ENCODE data around the gene COL16A1. TPM values are rescaled to one million over a fixed set of nuclear protein-coding genes. Genes with fewer than 3 reads are reported as not detected.

Gene COL16A1
- total and polyA plus RNA-seq, 2 of the 13 experiments (the other 11 are each of a cell fraction or from before 2014, with no cell fraction given), result 4.3 to 12.2 TPM

DNA sequence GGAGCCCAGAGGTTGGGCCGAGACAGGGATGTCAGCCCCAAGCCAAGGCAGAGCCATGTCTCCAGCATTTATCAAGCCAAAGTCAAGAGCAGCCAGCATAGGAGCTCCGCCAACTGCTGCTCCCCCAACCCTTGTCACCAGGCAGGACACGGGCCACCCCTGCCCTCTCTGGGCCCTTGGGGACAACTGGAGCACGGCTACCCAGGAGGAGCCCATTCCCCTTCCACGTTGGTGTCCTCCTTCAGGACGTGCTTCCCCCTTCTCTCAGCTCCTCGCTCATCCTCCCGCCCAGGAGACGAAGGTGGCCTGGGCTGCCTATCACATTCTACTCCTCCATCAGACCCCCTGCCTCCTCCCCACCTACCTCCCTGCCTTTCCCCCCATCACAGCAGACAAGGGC is 39.3 kb downstream of the COL16A1 start (continued):
- TF ChIP-seq, protein P1, sequence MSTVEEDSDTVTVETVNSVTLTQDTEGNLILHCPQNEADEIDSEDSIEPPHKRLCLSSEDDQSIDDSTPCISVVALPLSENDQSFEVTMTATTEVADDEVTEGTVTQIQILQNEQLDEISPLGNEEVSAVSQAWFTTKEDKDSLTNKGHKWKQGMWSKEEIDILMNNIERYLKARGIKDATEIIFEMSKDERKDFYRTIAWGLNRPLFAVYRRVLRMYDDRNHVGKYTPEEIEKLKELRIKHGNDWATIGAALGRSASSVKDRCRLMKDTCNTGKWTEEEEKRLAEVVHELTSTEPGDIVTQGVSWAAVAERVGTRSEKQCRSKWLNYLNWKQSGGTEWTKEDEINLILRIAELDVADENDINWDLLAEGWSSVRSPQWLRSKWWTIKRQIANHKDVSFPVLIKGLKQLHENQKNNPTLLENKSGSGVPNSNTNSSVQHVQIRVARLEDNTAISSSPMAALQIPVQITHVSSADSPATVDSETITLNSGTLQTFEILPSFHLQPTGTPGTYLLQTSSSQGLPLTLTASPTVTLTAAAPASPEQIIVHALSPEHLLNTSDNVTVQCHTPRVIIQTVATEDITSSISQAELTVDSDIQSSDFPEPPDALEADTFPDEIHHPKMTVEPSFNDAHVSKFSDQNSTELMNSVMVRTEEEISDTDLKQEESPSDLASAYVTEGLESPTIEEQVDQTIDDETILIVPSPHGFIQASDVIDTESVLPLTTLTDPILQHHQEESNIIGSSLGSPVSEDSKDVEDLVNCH (CRISPR knock-in tag; IDR thresholded peaks at IDR 0.05), result no peak
- TF ChIP-seq ZNF34 (CRISPR knock-in tag; IDR thresholded peaks at IDR 0.05; ENCODE audit: borderline replicate concordance), result no peak
- TF ChIP-seq SSRP1 (CRISPR knock-in tag; IDR thresholded peaks at IDR 0.05), result no peak
- TF ChIP-seq, protein P2, sequence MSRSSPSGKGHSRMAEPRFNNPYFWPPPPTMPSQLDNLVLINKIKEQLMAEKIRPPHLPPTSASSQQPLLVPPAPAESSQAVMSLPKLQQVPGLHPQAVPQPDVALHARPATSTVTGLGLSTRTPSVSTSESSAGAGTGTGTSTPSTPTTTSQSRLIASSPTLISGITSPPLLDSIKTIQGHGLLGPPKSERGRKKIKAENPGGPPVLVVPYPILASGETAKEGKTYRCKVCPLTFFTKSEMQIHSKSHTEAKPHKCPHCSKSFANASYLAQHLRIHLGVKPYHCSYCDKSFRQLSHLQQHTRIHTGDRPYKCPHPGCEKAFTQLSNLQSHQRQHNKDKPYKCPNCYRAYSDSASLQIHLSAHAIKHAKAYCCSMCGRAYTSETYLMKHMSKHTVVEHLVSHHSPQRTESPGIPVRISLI (CRISPR knock-in tag; IDR thresholded peaks at IDR 0.05; ENCODE audit: borderline replicate concordance), result no peak

DNA sequence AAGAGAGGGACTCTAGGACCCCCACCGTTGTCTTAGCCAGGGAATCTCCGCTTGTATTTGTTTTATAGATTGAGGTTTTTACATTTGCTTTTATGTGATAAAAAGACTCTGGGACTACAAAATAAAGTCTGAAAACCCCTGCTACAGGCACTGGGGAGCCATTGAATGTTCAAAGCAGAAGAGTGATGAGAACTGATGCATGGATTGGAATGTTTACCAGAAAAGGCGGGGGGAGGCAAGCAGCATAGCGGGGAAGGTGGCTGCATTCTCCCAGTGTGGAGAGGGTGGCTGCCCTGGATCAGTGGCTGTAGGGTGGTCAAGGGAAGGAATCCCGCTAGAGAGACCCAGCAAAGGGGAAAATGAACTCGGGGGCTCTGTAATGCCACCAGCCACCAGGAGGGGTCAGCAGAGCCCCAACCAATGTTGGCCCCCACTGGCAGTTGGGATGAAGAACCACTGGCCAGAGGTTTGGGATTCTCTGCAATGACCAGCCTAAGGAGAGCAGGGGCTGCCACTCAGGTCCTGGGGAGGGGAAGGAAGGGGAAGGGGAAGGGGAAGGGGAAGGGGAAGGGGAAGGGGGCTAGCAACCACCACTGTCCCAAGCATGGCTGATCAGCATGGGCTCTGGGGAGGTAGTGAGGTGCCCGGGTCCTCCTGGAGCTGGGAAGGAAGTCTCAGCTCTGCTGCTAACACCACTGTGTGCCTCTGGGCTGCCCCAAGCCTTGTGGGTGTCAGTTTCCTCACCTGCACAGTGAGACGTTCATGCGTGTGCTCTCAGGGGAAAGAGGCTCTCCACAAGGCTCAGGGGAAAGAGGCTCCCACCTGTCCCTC is 40.0 kb downstream of the COL16A1 start:
- H2AFZ ChIP-seq (ENCODE audit: low read length), result no peak overlapping the region
- POLR2A ChIA-PET, result interaction anchor here (1.2 to 3.8 kb wide), 4 partner anchors 37 to 125 kb away, joined by 3 to 24 read pairs (median 8); partner anchors contain the start of gene COL16A1
- H3K27ac ChIP-seq (ENCODE audit: extremely low read length, insufficient read depth, low read length), result no peak overlapping the region
- H3K36me3 ChIP-seq (replicated peaks in 1 of 2; ENCODE audit: control insufficient read depth in 1 of 2, insufficient read depth in 2 of 2, low read length in 2 of 2), result no peaks in the 10 kb centered on the region
- CTCF ChIA-PET (ENCODE audit: low intra/inter-chr PET ratio, low total read pairs), result interaction anchor here (1.2 to 2.2 kb wide), 5 partner anchors 41 to 125 kb away, joined by 3 to 29 read pairs (median 20); no protein-coding TSS in a partner anchor
- H3K4me2 ChIP-seq (ENCODE audit: low read depth, low read length), result no peak overlapping the region
- no TSS peak for BruUV-seq (replicated peaks)
- no peaks in the 10 kb centered on the region for H3K27me3 ChIP-seq (ENCODE audit: control insufficient read depth in 1 of 2, insufficient read depth in 2 of 2, low read length in 2 of 2)
- H3K4me1 ChIP-seq (ENCODE audit: insufficient read depth, low read length), result peaks cover 10% of the 10 kb centered on the region
- H3K4me3 ChIP-seq (replicated peaks in 1 of 3; ENCODE audit: insufficient read depth in 1 of 3, low read depth in 2 of 3, low read length in 3 of 3), result no peak overlapping the region
- WGBS (ENCODE audit: low lambda C conversion rate), result 58% methylated on average over 9 of the region's 9 CpGs
- in situ Hi-C loops (cut with HindIII; ENCODE audit: extremely low pct_ligation_motif_present, low pct_unique_long_range_greater_than_20kb), result no loop called here
- ATAC-seq (peak; percentile 54), DNase-seq (ENCODE audit: low spot score) (peak; percentile 28), FAIRE-seq (peak; percentile 59)
- intact Hi-C loops (cut with micrococcal nuclease; ENCODE audit: unreplicated experiment), result loop anchor here (1.0 kb wide), 2 partner anchors 41 to 81 kb away; no protein-coding TSS in a partner anchor
- no peaks in the 10 kb centered on the region for H3K79me2 ChIP-seq (ENCODE audit: insufficient read depth, low read length)
- H3K9me3 ChIP-seq (ENCODE audit: low read length), result no peaks in the 10 kb centered on the region
- H3K9ac ChIP-seq (ENCODE audit: insufficient read depth, low read depth, low read length), result no peak overlapping the region
- no peaks in the 10 kb centered on the region for H4K20me1 ChIP-seq (ENCODE audit: insufficient read depth, low read length)
- TF ChIP-seq STAG1 (CRISPR knock-in tag; IDR thresholded peaks at IDR 0.05) (peak; percentile 92), MAZ (IDR thresholded peaks at IDR 0.05; ENCODE audit: borderline replicate concordance, low read depth, low read length) (peak; percentile 20; the same call in 1 of the 2 replicates), MAZ (CRISPR knock-in tag; IDR thresholded peaks at IDR 0.05; ENCODE audit: low read depth) (no peak), XRCC5 (optimal IDR thresholded peaks at IDR 0.05; ENCODE audit: low read length) (peak; percentile 37), PCBP2 (optimal IDR thresholded peaks at IDR 0.05; ENCODE audit: low read depth, low read length, poor library complexity, severe bottlenecking) (peak; percentile 54), SMC3 (IDR thresholded peaks at IDR 0.05; ENCODE audit: low read length) (peak; percentile 98), FOSL2 (CRISPR knock-in tag; IDR thresholded peaks at IDR 0.05) (peak; percentile 42; the same call in 1 of the 2 replicates), RAD21 (CRISPR knock-in tag; IDR thresholded peaks at IDR 0.05) (peak; percentile 95), GTF2F1 (IDR thresholded peaks at IDR 0.05; ENCODE audit: low read length) (no peak), RXRB (CRISPR knock-in tag; IDR thresholded peaks at IDR 0.05; ENCODE audit: borderline replicate concordance) (0 out of 2 replicates have a peak, but pooled peaks have one; percentile 22), ZNF441 (CRISPR knock-in tag; IDR thresholded peaks at IDR 0.05; ENCODE audit: borderline replicate concordance) (no peak)
- TF ChIP-seq, protein P3, sequence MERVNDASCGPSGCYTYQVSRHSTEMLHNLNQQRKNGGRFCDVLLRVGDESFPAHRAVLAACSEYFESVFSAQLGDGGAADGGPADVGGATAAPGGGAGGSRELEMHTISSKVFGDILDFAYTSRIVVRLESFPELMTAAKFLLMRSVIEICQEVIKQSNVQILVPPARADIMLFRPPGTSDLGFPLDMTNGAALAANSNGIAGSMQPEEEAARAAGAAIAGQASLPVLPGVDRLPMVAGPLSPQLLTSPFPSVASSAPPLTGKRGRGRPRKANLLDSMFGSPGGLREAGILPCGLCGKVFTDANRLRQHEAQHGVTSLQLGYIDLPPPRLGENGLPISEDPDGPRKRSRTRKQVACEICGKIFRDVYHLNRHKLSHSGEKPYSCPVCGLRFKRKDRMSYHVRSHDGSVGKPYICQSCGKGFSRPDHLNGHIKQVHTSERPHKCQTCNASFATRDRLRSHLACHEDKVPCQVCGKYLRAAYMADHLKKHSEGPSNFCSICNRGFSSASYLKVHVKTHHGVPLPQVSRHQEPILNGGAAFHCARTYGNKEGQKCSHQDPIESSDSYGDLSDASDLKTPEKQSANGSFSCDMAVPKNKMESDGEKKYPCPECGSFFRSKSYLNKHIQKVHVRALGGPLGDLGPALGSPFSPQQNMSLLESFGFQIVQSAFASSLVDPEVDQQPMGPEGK (CRISPR knock-in tag; IDR thresholded peaks at IDR 0.05), result peak; percentile 44; the same call in 1 of the 2 replicates
